Endothelial cell of umbilical vein (primary cell): Measurements from ENCODE around the gene SIX4.

Source experiments
- GATA2 ChIP-seq: IDR thresholded peaks from 2 replicates; pipeline ENCODE4 v1.7.0; 2011; ENCODE audit warnings: low read depth, mild to moderate bottlenecking, moderate library complexity, mixed read lengths, low read length; ENCODE audit not compliant: insufficient read length, insufficient read depth
- JUN ChIP-seq: IDR thresholded peaks from 2 replicates; pipeline ENCODE4 v1.6.1; 2011; ENCODE audit warnings: borderline replicate concordance, low read depth; ENCODE audit not compliant: insufficient read length, insufficient read depth
- POLR2A ChIP-seq: IDR thresholded peaks from 2 replicates; pipeline ENCODE4 v1.6.1; 2012; ENCODE audit warnings: low read depth, mild to moderate bottlenecking, control low read depth, low read length
- TF ChIP-seq, protein P1 (sequence below), 2 donors: IDR thresholded peaks; 1 replicate in 1 of 2; 2 replicates in 1 of 2; pipeline ENCODE4 v1.5.1; 2011; ENCODE audit warnings: low read length in 2 of 2, mild to moderate bottlenecking in 2 of 2, moderate library complexity in 2 of 2, control low read depth in 1 of 2, inconsistent platforms in 1 of 2, low read depth in 1 of 2; ENCODE audit not compliant: insufficient read depth in 1 of 2; ENCODE audit errors: extremely low read depth in 1 of 2

DNA sequence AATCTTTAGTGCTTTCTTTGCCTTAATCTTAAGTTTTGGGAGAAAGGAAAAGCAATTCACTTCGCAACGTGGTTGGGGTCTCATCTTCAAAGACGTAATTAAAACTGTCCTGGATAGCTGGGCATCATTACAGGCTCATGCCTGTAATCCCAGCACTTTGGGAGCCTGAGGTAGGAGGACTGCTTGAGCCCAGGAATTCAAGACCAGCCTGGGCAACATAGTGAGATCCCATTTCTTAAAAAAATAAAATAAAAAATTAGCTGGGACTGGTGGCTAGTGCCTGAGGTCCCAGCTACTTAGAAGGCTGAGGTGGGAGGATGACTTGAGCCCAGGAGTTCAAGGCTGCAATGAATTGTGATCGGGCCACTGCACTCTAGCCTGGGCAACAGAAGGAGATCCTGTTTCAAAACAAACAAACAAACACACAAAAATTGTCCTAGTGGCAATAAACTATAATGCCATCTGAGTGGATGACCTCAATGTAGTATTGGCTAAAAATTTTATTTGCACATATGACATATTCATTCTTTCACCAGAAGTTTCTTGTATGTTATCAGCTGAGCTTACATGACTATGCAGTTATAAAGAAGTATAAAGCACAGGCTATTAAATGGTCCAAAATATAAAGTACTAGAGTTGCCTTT lies 8.8 kb upstream of the SIX4 start:
- TF ChIP-seq, protein P1, sequence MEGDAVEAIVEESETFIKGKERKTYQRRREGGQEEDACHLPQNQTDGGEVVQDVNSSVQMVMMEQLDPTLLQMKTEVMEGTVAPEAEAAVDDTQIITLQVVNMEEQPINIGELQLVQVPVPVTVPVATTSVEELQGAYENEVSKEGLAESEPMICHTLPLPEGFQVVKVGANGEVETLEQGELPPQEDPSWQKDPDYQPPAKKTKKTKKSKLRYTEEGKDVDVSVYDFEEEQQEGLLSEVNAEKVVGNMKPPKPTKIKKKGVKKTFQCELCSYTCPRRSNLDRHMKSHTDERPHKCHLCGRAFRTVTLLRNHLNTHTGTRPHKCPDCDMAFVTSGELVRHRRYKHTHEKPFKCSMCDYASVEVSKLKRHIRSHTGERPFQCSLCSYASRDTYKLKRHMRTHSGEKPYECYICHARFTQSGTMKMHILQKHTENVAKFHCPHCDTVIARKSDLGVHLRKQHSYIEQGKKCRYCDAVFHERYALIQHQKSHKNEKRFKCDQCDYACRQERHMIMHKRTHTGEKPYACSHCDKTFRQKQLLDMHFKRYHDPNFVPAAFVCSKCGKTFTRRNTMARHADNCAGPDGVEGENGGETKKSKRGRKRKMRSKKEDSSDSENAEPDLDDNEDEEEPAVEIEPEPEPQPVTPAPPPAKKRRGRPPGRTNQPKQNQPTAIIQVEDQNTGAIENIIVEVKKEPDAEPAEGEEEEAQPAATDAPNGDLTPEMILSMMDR (IDR thresholded peaks at IDR 0.05; ENCODE audit: extremely low read depth in 1 of 2, insufficient read depth in 1 of 2, low read depth in 1 of 2, low read length in 2 of 2), result no peak
- TF ChIP-seq GATA2, result no peak
- no peak for TF ChIP-seq JUN
- TF ChIP-seq POLR2A, result no peak
